Activated T-cell treated with anti-CD3 and anti-CD28 coated beads, Interleukin-2, amount 50 U/mL, for 4 hours (primary cell): ENCODE data around the gene USP17L13. TPM values are rescaled to one million over a fixed set of nuclear protein-coding genes. Genes with fewer than 3 reads are reported as not detected.
"Not testable (repeated sequence)": the region's sequence is repeated elsewhere in the genome, so short reads cannot be mapped to it uniquely, and the experiment has no call there.

Experiments
- ATAC-seq, 2 donors: fragments of 200-7000 bp; cut with Tn5 transposase; one replicate each; pipeline ENCODE4 v1.10.0; 2021
- DNase-seq: peaks from one replicate; pipeline ENCODE4 v3.0.0-alpha.2; 2020
- H3K27me3 Mint-ChIP-seq: one replicate; pipeline ENCODE4 v1.8.0; 2021; ENCODE audit warnings: low read depth, mixed read lengths
- H3K36me3 Mint-ChIP-seq: one replicate; pipeline ENCODE4 v1.8.0; 2022; ENCODE audit warnings: mixed read lengths; ENCODE audit not compliant: insufficient read depth
- H3K4me1 Mint-ChIP-seq: one replicate; pipeline ENCODE4 v1.8.0; 2021; ENCODE audit warnings: low read depth, mixed read lengths
- H3K4me3 Mint-ChIP-seq: one replicate; pipeline ENCODE4 v1.8.0; 2021; ENCODE audit warnings: mild to moderate bottlenecking, moderate library complexity, mixed read lengths
- H3K9me3 Mint-ChIP-seq: one replicate; pipeline ENCODE4 v1.8.0; 2021; ENCODE audit warnings: mixed read lengths
- total RNA-seq, 3 donors: library from RNA; stranded (reverse); gene quantifications; one replicate each; pipeline ENCODE4 v1.2.1, GENCODE V29; 2021

USP17L13 gene, protein sequence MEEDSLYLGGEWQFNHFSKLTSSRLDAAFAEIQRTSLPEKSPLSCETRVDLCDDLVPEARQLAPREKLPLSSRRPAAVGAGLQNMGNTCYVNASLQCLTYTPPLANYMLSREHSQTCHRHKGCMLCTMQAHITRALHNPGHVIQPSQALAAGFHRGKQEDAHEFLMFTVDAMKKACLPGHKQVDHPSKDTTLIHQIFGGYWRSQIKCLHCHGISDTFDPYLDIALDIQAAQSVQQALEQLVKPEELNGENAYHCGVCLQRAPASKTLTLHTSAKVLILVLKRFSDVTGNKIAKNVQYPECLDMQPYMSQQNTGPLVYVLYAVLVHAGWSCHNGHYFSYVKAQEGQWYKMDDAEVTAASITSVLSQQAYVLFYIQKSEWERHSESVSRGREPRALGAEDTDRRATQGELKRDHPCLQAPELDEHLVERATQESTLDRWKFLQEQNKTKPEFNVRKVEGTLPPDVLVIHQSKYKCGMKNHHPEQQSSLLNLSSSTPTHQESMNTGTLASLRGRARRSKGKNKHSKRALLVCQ
- total RNA-seq = not detected

DNA sequence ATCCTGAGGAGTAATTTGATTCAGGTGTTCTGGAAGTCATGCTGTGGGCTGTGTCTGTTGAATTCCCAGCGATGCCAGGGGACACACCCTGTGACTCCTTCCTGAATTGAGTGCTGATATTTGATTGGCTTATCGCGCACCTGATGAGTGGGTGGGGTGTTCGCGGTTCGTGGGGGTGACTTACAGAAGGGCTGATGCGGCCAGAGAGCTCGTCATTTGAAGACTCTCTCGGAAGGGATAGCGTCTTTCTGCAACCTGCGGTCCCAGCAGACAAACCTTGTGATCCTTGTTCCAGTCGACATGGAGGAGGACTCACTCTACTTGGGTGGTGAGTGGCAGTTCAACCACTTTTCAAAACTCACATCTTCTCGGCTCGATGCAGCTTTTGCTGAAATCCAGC is at the start of gene USP17L13:
TSS of gene USP17L13 (plus strand) at position 301 of the 400 bp plus-strand sequence. CDS start at position 301, 0 bp downstream.
- not testable (repeated sequence) for H3K4me1 Mint-ChIP-seq, H3K4me3 Mint-ChIP-seq, H3K9me3 Mint-ChIP-seq, H3K36me3 Mint-ChIP-seq, ATAC-seq, H3K27me3 Mint-ChIP-seq, DNase-seq

DNA sequence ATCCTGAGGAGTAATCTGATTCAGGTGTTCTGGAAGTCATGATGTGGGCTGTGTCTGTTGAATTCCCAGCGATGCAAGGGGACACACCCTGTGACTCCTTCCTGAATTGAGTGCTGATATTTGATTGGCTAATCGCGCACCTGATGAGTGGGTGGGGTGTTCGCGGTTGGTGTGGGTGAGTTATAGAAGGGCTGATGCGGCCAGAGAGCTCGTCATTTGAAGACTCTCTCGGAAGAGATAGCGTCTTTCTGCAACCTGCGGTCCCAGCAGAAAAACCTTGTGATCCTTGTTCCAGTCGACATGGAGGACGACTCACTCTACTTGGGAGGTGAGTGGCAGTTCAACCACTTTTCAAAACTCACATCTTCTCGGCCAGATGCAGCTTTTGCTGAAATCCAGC is 14.3 kb upstream of the USP17L13 start, which contains the start of gene USP17L10:
TSS of gene USP17L10 (plus strand) at position 301 of the 400 bp plus-strand sequence. CDS start at position 301, 0 bp downstream.
- not testable (repeated sequence) for H3K9me3 Mint-ChIP-seq, H3K4me1 Mint-ChIP-seq, H3K27me3 Mint-ChIP-seq, H3K4me3 Mint-ChIP-seq, ATAC-seq, H3K36me3 Mint-ChIP-seq, DNase-seq

DNA sequence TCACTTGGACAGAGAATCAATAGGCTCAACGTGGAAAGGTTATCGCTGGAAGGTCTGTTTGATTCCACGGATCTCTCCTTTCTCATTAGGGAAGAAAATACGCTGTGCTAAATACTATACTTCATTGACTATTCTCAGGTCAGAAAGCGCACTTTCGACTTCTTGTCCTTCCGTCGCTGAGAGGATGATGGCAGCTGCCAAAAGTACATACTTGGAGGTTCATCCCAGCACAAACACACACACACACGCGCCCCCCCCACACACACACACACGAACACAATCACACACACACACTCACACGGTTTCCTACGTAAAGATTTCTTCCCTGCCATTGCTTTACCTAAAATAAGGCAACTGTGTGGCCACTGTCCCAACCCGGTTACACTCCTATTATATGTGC is 10.0 kb upstream of the USP17L13 start:
- H3K4me3 Mint-ChIP-seq, DNase-seq, ATAC-seq, H3K36me3 Mint-ChIP-seq, H3K4me1 Mint-ChIP-seq, H3K9me3 Mint-ChIP-seq, H3K27me3 Mint-ChIP-seq: not testable (repeated sequence)

DNA sequence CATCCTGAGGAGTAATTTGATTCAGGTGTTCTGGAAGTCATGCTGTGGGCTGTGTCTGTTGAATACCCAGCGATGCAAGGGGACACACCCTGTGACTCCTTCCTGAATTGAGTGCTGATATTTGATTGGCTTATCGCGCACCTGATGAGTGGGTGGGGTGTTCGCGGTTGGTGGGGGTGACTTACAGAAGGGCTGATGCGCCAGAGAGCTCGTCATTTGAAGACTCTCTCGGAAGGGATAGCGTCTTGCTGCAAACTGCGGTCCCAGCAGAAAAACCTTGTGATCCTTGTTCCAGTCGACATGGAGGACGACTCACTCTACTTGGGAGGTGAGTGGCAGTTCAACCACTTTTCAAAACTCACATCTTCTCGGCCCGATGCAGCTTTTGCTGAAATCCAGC is 9.6 kb upstream of the USP17L13 start, which contains the start of gene USP17L11:
TSS of gene USP17L11 (plus strand) at position 301 of the 400 bp plus-strand sequence. CDS start at position 301, 0 bp downstream.
- not testable (repeated sequence) for DNase-seq, ATAC-seq, H3K4me3 Mint-ChIP-seq, H3K36me3 Mint-ChIP-seq, H3K4me1 Mint-ChIP-seq, H3K27me3 Mint-ChIP-seq, H3K9me3 Mint-ChIP-seq

DNA sequence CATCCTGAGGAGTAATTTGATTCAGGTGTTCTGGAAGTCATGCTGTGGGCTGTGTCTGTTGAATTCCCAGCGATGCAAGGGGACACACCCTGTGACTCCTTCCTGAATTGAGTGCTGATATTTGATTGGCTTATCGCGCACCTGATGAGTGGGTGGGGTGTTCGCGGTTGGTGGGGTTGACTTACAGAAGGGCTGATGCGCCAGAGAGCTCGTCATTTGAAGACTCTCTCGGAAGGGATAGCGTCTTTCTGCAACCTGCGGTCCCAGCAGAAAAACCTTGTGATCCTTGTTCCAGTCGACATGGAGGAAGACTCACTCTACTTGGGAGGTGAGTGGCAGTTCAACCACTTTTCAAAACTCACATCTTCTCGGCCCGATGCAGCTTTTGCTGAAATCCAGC is 4.8 kb upstream of the USP17L13 start, which contains the start of gene USP17L12:
TSS of gene USP17L12 (plus strand) at position 301 of the 400 bp plus-strand sequence. CDS start at position 301, 0 bp downstream.
- not testable (repeated sequence) for ATAC-seq, H3K4me3 Mint-ChIP-seq, H3K36me3 Mint-ChIP-seq, DNase-seq, H3K9me3 Mint-ChIP-seq, H3K4me1 Mint-ChIP-seq, H3K27me3 Mint-ChIP-seq

DNA sequence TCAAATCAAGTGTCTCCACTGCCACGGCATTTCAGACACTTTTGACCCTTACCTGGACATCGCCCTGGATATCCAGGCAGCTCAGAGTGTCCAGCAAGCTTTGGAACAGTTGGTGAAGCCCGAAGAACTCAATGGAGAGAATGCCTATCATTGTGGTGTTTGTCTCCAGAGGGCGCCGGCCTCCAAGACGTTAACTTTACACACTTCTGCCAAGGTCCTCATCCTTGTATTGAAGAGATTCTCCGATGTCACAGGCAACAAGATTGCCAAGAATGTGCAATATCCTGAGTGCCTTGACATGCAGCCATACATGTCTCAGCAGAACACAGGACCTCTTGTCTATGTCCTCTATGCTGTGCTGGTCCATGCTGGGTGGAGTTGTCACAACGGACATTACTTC is 5.6 kb downstream of the USP17L13 start:
- not testable (repeated sequence) for ATAC-seq, DNase-seq, H3K27me3 Mint-ChIP-seq, H3K4me1 Mint-ChIP-seq, H3K4me3 Mint-ChIP-seq, H3K9me3 Mint-ChIP-seq, H3K36me3 Mint-ChIP-seq

DNA sequence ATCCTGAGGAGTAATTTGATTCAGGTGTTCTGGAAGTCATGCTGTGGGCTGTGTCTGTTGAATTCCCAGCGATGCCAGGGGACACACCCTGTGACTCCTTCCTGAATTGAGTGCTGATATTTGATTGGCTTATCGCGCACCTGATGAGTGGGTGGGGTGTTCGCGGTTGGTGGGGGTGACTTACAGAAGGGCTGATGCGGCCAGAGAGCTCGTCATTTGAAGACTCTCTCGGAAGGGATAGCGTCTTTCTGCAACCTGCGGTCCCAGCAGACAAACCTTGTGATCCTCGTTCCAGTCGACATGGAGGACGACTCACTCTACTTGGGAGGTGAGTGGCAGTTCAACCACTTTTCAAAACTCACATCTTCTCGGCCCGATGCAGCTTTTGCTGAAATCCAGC is 9.4 kb downstream of the USP17L13 start, which contains the start of gene USP17L15:
TSS of gene USP17L15 (plus strand) at position 301 of the 400 bp plus-strand sequence. CDS start at position 301, 0 bp downstream.
- not testable (repeated sequence) for H3K9me3 Mint-ChIP-seq, H3K36me3 Mint-ChIP-seq

DNA sequence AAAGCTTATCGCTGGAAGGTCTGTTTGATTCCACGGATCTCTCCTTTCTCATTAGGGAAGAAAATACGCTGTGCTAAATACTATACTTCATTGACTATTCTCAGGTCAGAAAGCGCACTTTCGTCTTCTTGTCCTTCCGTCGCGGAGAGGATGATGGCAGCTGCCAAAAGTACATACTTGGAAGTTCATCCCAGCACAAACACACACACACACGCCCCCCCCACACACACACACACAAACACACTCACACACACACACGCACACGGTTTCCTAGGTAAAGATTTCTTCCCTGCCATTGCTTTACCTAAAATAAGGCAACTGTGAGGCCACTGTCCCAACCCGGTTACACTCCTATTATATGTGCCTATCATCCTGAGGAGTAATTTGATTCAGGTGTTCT is 13.8 kb downstream of the USP17L13 start:
- not testable (repeated sequence) for DNase-seq, H3K4me1 Mint-ChIP-seq, H3K4me3 Mint-ChIP-seq, H3K27me3 Mint-ChIP-seq, H3K36me3 Mint-ChIP-seq, H3K9me3 Mint-ChIP-seq, ATAC-seq

More for the DNA sequence above, 9.4 kb downstream of the USP17L13 start, which contains the start of gene USP17L15:
- H3K4me3 Mint-ChIP-seq, DNase-seq, H3K27me3 Mint-ChIP-seq, H3K4me1 Mint-ChIP-seq, ATAC-seq: not testable (repeated sequence)

DNA sequence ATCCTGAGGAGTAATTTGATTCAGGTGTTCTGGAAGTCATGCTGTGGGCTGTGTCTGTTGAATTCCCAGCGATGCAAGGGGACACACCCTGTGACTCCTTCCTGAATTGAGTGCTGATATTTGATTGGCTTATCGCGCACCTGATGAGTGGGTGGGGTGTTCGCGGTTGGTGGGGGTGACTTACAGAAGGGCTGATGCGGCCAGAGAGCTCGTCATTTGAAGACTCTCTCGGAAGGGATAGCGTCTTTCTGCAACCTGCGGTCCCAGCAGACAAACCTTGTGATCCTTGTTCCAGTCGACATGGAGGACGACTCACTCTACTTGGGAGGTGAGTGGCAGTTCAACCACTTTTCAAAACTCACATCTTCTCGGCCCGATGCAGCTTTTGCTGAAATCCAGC is 18.9 kb downstream of the USP17L13 start, which contains the start of gene USP17L17:
TSS of gene USP17L17 (plus strand) at position 301 of the 400 bp plus-strand sequence. CDS start at position 301, 0 bp downstream.
- H3K4me1 Mint-ChIP-seq, DNase-seq, ATAC-seq, H3K27me3 Mint-ChIP-seq, H3K36me3 Mint-ChIP-seq, H3K4me3 Mint-ChIP-seq, H3K9me3 Mint-ChIP-seq: not testable (repeated sequence)

DNA sequence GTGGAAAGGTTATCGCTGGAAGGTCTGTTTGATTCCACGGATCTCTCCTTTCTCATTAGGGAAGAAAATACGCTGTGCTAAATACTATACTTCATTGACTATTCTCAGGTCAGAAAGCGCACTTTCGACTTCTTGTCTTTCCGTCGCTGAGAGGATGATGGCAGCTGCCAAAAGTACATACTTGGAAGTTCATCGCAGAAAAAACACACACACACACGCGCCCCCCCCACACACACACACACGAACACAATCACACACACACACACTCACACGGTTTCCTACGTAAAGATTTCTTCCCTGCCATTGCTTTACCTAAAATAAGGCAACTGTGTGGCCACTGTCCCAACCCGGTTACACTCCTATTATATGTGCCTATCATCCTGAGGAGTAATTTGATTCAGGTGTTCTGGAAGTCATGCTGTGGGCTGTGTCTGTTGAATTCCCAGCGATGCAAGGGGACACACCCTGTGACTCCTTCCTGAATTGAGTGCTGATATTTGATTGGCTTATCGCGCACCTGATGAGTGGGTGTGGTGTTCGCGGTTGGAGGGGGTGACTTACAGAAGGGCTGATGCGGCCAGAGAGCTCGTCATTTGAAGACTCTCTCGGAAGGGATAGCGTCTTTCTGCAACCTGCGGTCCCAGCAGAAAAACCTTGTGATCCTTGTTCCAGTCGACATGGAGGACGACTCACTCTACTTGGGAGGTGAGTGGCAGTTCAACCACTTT is 23.4 kb downstream of the USP17L13 start, which contains the start of gene USP17L18:
TSS of gene USP17L18 (plus strand) at position 678 of the 728 bp plus-strand sequence. CDS start at position 678, 0 bp downstream.
- H3K36me3 Mint-ChIP-seq, H3K4me1 Mint-ChIP-seq, H3K27me3 Mint-ChIP-seq, H3K4me3 Mint-ChIP-seq, H3K9me3 Mint-ChIP-seq, ATAC-seq: not testable (repeated sequence)
- peak; percentile 6 for DNase-seq

DNA sequence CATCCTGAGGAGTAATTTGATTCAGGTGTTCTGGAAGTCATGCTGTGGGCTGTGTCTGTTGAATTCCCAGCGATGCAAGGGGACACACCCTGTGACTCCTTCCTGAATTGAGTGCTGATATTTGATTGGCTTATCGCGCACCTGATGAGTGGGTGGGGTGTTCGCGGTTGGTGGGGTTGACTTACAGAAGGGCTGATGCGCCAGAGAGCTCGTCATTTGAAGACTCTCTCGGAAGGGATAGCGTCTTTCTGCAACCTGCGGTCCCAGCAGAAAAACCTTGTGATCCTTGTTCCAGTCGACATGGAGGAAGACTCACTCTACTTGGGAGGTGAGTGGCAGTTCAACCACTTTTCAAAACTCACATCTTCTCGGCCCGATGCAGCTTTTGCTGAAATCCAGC is 28.4 kb downstream of the USP17L13 start, which contains the start of gene USP17L19:
TSS of gene USP17L19 (plus strand) at position 301 of the 400 bp plus-strand sequence. CDS start at position 301, 0 bp downstream.
- H3K36me3 Mint-ChIP-seq, H3K9me3 Mint-ChIP-seq, H3K4me1 Mint-ChIP-seq, H3K4me3 Mint-ChIP-seq, DNase-seq, H3K27me3 Mint-ChIP-seq, ATAC-seq: not testable (repeated sequence)

DNA sequence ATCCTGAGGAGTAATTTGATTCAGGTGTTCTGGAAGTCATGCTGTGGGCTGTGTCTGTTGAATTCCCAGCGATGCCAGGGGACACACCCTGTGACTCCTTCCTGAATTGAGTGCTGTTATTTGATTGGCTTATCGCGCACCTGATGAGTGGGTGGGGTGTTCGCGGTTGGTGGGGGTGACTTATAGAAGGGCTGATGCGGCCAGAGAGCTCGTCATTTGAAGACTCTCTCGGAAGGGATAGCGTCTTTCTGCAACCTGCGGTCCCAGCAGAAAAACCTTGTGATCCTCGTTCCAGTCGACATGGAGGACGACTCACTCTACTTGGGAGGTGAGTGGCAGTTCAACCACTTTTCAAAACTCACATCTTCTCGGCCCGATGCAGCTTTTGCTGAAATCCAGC is 33.1 kb downstream of the USP17L13 start, which contains the start of gene USP17L20:
TSS of gene USP17L20 (plus strand) at position 301 of the 400 bp plus-strand sequence. CDS start at position 301, 0 bp downstream.
- not testable (repeated sequence) for ATAC-seq, H3K4me3 Mint-ChIP-seq, H3K4me1 Mint-ChIP-seq, H3K27me3 Mint-ChIP-seq, DNase-seq, H3K9me3 Mint-ChIP-seq, H3K36me3 Mint-ChIP-seq

DNA sequence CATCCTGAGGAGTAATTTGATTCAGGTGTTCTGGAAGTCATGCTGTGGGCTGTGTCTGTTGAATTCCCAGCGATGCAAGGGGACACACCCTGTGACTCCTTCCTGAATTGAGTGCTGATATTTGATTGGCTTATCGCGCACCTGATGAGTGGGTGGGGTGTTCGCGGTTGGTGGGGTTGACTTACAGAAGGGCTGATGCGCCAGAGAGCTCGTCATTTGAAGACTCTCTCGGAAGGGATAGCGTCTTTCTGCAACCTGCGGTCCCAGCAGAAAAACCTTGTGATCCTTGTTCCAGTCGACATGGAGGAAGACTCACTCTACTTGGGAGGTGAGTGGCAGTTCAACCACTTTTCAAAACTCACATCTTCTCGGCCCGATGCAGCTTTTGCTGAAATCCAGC is 37.9 kb downstream of the USP17L13 start, which contains the start of gene USP17L21:
TSS of gene USP17L21 (plus strand) at position 301 of the 400 bp plus-strand sequence. CDS start at position 301, 0 bp downstream.
- H3K9me3 Mint-ChIP-seq, DNase-seq, H3K4me1 Mint-ChIP-seq, H3K27me3 Mint-ChIP-seq, ATAC-seq, H3K4me3 Mint-ChIP-seq, H3K36me3 Mint-ChIP-seq: not testable (repeated sequence)

DNA sequence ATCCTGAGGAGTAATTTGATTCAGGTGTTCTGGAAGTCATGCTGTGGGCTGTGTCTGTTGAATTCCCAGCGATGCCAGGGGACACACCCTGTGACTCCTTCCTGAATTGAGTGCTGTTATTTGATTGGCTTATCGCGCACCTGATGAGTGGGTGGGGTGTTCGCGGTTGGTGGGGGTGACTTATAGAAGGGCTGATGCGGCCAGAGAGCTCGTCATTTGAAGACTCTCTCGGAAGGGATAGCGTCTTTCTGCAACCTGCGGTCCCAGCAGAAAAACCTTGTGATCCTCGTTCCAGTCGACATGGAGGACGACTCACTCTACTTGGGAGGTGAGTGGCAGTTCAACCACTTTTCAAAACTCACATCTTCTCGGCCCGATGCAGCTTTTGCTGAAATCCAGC is 42.6 kb downstream of the USP17L13 start, which contains the start of gene USP17L22:
TSS of gene USP17L22 (plus strand) at position 301 of the 400 bp plus-strand sequence. CDS start at position 301, 0 bp downstream.
- not testable (repeated sequence) for H3K4me1 Mint-ChIP-seq, DNase-seq, H3K9me3 Mint-ChIP-seq, ATAC-seq, H3K27me3 Mint-ChIP-seq, H3K4me3 Mint-ChIP-seq, H3K36me3 Mint-ChIP-seq
